SK-N-SH (cell line): ENCODE results near the gene MON2. TPM values are rescaled to one million over a fixed set of nuclear protein-coding genes. Genes with fewer than 3 reads are reported as not detected.

ENCODE experiments used
- CTCF ChIA-PET: fragments of 300-600, 350-600 bp; formaldehyde crosslinking; extraction: SDS; loops from one replicate; lab custom pipeline; 2021; lab: Yijun Ruan, JAX
- POLR2A ChIA-PET: fragments of 350-600 bp; sonication (Branson Sonifier 250); formaldehyde crosslinking; extraction: SDS; loops from one replicate; lab custom pipeline; 2020; ENCODE audit warnings: antibody characterized with exemption, inconsistent platforms; lab: Yijun Ruan, JAX
- DNase-seq: peaks from one replicate; pipeline ENCODE4 v3.0.0; 2012
- H2AFZ ChIP-seq: fragments of 200-600 bp; sonication (generic); 2 replicates; pipeline ENCODE4 v1.8.1; 2016; ENCODE audit warnings: antibody characterized with exemption, mild to moderate bottlenecking, low read depth
- H3F3A ChIP-seq: fragments of 200-600 bp; sonication (generic); replicated peaks from 2 replicates; pipeline ENCODE3; 2016; ENCODE audit warnings: antibody characterized with exemption, mild to moderate bottlenecking; ENCODE audit not compliant: insufficient read depth
- H3K27ac ChIP-seq, 2 experiments: fragments of 200-500 bp in 1 of 2; fragments of 200-600 bp in 1 of 2; sonication (Bioruptor generic) in 1 of 2; sonication (generic), shearing (Covaris generic) in 1 of 2; 2 replicates each; pipeline versions ENCODE4 v1.5.1 to v1.6.1; 2014 to 2016; ENCODE audit warnings: low read depth in 2 of 2, inconsistent platforms in 1 of 2, low read length in 1 of 2, mild to moderate bottlenecking in 1 of 2, mixed read lengths in 1 of 2
- H3K27me3 ChIP-seq: fragments of 200-600 bp; sonication (generic), shearing (Covaris generic); 2 replicates; pipeline ENCODE4 v1.6.1; 2016; ENCODE audit warnings: mixed run types; ENCODE audit not compliant: insufficient read depth
- H3K36me3 ChIP-seq, 2 experiments: fragments of 200-500 bp in 1 of 2; fragments of 200-600 bp in 1 of 2; sonication (Bioruptor generic) in 1 of 2; sonication (generic) in 1 of 2; replicated peaks in 1 of 2; 2 replicates each; pipeline versions ENCODE3 to v1.5.1; 2014 to 2016; ENCODE audit warnings: low read length in 1 of 2, mild to moderate bottlenecking in 1 of 2; ENCODE audit not compliant: insufficient read depth in 2 of 2, control insufficient read depth in 1 of 2
- H3K4me1 ChIP-seq, 2 experiments: fragments of 200-500 bp in 1 of 2; fragments of 200-600 bp in 1 of 2; sonication (Bioruptor generic) in 1 of 2; sonication (generic), shearing (Covaris generic) in 1 of 2; 2 replicates each; pipeline versions ENCODE4 v1.5.1 to v1.6.1; 2014 to 2016; ENCODE audit warnings: low read depth in 1 of 2, low read length in 1 of 2, mixed run types in 1 of 2; ENCODE audit not compliant: insufficient read depth in 2 of 2, control insufficient read depth in 1 of 2
- H3K4me2 ChIP-seq: fragments of 200-600 bp; sonication (generic), shearing (Covaris generic); 2 replicates; pipeline ENCODE4 v1.6.1; 2017; ENCODE audit warnings: mixed run types
- H3K4me3 ChIP-seq, 2 experiments: fragments of 200-500 bp in 1 of 2; fragments of 200-600 bp in 1 of 2; sonication (Bioruptor generic) in 1 of 2; sonication (generic), shearing (Covaris generic) in 1 of 2; 2 replicates each; pipeline versions ENCODE4 v1.5.1 to v1.8.1; 2014 to 2016; ENCODE audit warnings: low read depth in 2 of 2, inconsistent platforms in 1 of 2, low read length in 1 of 2, mild to moderate bottlenecking in 1 of 2, mixed read lengths in 1 of 2, moderate library complexity in 1 of 2
- H3K79me2 ChIP-seq: fragments of 200-600 bp; sonication (generic); 2 replicates; pipeline ENCODE4 v1.8.1; 2017; ENCODE audit warnings: mild to moderate bottlenecking; ENCODE audit not compliant: insufficient read depth
- H3K9ac ChIP-seq: fragments of 200-600 bp; sonication (generic); 2 replicates; pipeline ENCODE4 v1.6.1; 2017; ENCODE audit warnings: mixed run types
- H3K9me2 ChIP-seq: fragments of 200-600 bp; sonication (generic); 2 replicates; pipeline ENCODE4 v1.6.1; 2017; ENCODE audit warnings: mixed run types
- H3K9me3 ChIP-seq: fragments of 200-600 bp; sonication (generic); 2 replicates; pipeline ENCODE4 v1.6.1; 2017; ENCODE audit warnings: mixed run types, mild to moderate bottlenecking, moderate library complexity
- H4K20me1 ChIP-seq: fragments of 200-600 bp; sonication (generic); 2 replicates; pipeline ENCODE4 v1.6.1; 2017; ENCODE audit warnings: mild to moderate bottlenecking, mixed run types; ENCODE audit not compliant: insufficient read depth
- CHD2 ChIP-seq: fragments of 150-350 bp; IDR thresholded peaks from 2 replicates; pipeline ENCODE4 v1.6.1; 2018; ENCODE audit warnings: low read length; ENCODE audit not compliant: partially characterized antibody
- ELF1 ChIP-seq: IDR thresholded peaks from 2 replicates; pipeline ENCODE4 v1.4.0; 2012
- EZH2phosphoT487 ChIP-seq: fragments of 200-600 bp; sonication (generic); IDR thresholded peaks from 2 replicates; pipeline ENCODE4 v1.6.1; 2017; ENCODE audit warnings: low read depth, mixed run types, mild to moderate bottlenecking, antibody characterized with exemption, moderate library complexity, borderline replicate concordance
- FOXJ3 ChIP-seq: sonication (generic); formaldehyde crosslinking; IDR thresholded peaks from 2 replicates; pipeline ENCODE4 v1.5.1; 2020; ENCODE audit warnings: mild to moderate bottlenecking, missing genetic modification reagents
- GABPA ChIP-seq: IDR thresholded peaks from 2 replicates; pipeline ENCODE4 v1.4.0; 2012; ENCODE audit warnings: low read depth, mild to moderate bottlenecking
- GATA2 ChIP-seq: sonication (generic); formaldehyde crosslinking; IDR thresholded peaks from 2 replicates; pipeline ENCODE4 v1.5.0; 2020; ENCODE audit warnings: mild to moderate bottlenecking, missing genetic modification reagents
- JUND ChIP-seq: IDR thresholded peaks from 2 replicates; pipeline ENCODE4 v1.4.0; 2012
- NFIC ChIP-seq: IDR thresholded peaks from 2 replicates; pipeline ENCODE4 v1.4.0; 2012; ENCODE audit warnings: borderline replicate concordance
- POLR2AphosphoS5 ChIP-seq: IDR thresholded peaks from 2 replicates; pipeline ENCODE4 v1.6.1; 2012; ENCODE audit warnings: low read depth, low read length
- RAD21 ChIP-seq: IDR thresholded peaks from 2 replicates; pipeline ENCODE4 v1.6.1; 2012; ENCODE audit warnings: mild to moderate bottlenecking, low read length
- RCOR1 ChIP-seq: fragments of 150-350 bp; IDR thresholded peaks from 2 replicates; pipeline ENCODE4 v1.6.1; 2017; ENCODE audit warnings: antibody characterized with exemption, low read length
- RFX5 ChIP-seq: IDR thresholded peaks from 2 replicates; pipeline ENCODE4 v1.6.1; 2012; ENCODE audit warnings: mild to moderate bottlenecking, improper control_type of control experiment, low read length
- RXRA ChIP-seq: IDR thresholded peaks from 2 replicates; pipeline ENCODE4 v1.4.0; 2012; ENCODE audit warnings: low read depth, mild to moderate bottlenecking, borderline replicate concordance
- SIN3A ChIP-seq: IDR thresholded peaks from 2 replicates; pipeline ENCODE4 v1.6.1; 2012; ENCODE audit warnings: low read depth, mild to moderate bottlenecking, low read length, moderate library complexity, borderline replicate concordance
- SMC3 ChIP-seq: IDR thresholded peaks from 2 replicates; pipeline ENCODE4 v1.6.1; 2012; ENCODE audit warnings: low read depth, low read length, improper control_type of control experiment
- TAF1 ChIP-seq: IDR thresholded peaks from 2 replicates; pipeline ENCODE4 v1.6.1; 2012; ENCODE audit warnings: low read depth, mild to moderate bottlenecking, low read length, moderate library complexity, borderline replicate concordance
- TEAD4 ChIP-seq: IDR thresholded peaks from 2 replicates; pipeline ENCODE4 v1.4.0; 2012; ENCODE audit warnings: mild to moderate bottlenecking, borderline replicate concordance; ENCODE audit not compliant: insufficient read depth
- WGBS: methylation state at CpG from one replicate; pipeline ENCODE4 v1.1.6; 2017; ENCODE audit warnings: low lambda C conversion rate; 5-methylcytosine and 5-hydroxymethylcytosine counted together
- polyA plus RNA-seq, 3 experiments: library from polyadenylated mRNA; depleted of rRNA; stranded (reverse); fragments of >200 nt; gene quantifications; 2 replicates each; pipeline ENCODE4 v1.2.3, GENCODE V29; 2012
- TF ChIP-seq, protein P1 (sequence below): IDR thresholded peaks from 2 replicates; pipeline ENCODE4; 2012
- TF ChIP-seq, protein P2 (sequence below): IDR thresholded peaks from 2 replicates; pipeline ENCODE4 v1.4.0; 2012; ENCODE audit warnings: low read depth, borderline replicate concordance
- TF ChIP-seq, protein P3 (sequence below): IDR thresholded peaks from 2 replicates; pipeline ENCODE4 v1.4.0; 2012; ENCODE audit warnings: low read depth, borderline replicate concordance
- TF ChIP-seq, protein P4 (sequence below): IDR thresholded peaks from 2 replicates; pipeline ENCODE4 v1.4.0; 2012; ENCODE audit warnings: low read depth
- TF ChIP-seq, protein P5 (sequence below): IDR thresholded peaks from 2 replicates; pipeline ENCODE4 v1.6.1; 2012; ENCODE audit warnings: mild to moderate bottlenecking, low read depth, low read length, moderate library complexity
- TF ChIP-seq, protein P6 (sequence below): fragments of 150-350 bp; IDR thresholded peaks from 2 replicates; pipeline ENCODE4 v1.6.1; 2017; ENCODE audit warnings: antibody characterized with exemption, low read length, low read depth, borderline replicate concordance

The MON2 gene
- polyA plus RNA-seq, 1 of the 3 experiments (the other 2 are of a cell fraction), result 4.4 TPM

DNA sequence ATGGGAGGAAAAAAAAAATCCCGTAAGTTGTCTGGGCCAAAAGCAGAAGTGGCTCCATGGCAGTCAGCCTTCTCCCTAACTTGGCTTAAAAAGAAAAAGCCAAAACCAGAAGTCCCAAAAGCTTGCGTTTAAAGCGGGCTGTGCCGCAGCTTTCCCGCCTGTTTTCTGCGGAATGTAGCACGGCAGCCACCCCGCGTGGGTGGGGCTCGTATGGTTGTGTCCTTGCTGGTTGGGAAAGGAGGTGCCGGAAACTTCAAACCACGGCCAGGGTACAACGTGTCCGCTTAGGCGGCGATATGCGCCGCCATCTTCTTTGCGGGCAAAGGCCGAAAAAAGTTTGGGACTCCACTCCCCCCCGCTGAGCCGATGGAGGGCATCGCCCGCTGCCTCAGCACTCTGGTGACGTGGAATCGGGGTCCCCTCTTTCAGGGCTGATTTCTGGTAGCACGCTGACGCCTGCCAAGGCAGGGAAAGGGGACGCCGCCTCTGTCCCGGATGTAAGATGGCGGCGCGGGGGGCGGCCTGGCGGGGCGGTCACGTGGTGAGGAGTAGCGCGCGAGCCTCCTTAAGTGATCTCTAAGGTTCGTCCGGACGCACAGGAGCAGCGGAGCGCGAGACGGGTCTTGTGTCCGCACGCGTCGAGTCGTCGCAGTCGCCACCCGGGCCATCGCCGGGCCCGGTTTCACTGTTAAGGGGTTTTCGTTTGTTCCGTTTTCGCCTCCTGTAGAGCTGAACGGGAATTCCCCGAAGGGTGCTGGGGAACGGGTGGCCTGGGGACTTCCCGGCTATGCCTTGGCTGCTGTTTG, 135.8 kb downstream of the MON2 start:
- peak overlapping the region; percentile 75 for H2AFZ ChIP-seq
- H3K9me3 ChIP-seq, result no peaks in the 10 kb centered on the region
- H4K20me1 ChIP-seq, result peaks cover 15% of the 10 kb centered on the region
- peak; percentile 86 for DNase-seq
- WGBS, result under 1% methylated on average over 19 of the region's 66 CpGs
- H3K4me2 ChIP-seq, result peak overlapping the region; percentile 80
- H3K36me3 ChIP-seq, result peaks cover 2 to 13% of the 10 kb centered on the region in 2 experiments
- H3K4me1 ChIP-seq, result no peaks in the 10 kb centered on the region; a peak in 2 of 4 replicates
- peak overlapping the region; percentile 99 for H3K9ac ChIP-seq
- CTCF ChIA-PET, result interaction anchor here (0.6 to 3.3 kb wide), 13 partner anchors 9 to 202 kb away, joined by 3 to 42 read pairs (median 3); partner anchors contain the start of gene MON2
- peak overlapping the region; percentile 88 to 91 for H3K4me3 ChIP-seq
- H3K9me2 ChIP-seq, result no peaks in the 10 kb centered on the region
- H3K27ac ChIP-seq, result peak overlapping the region; percentile 98 to 100
- peaks cover 7% of the 10 kb centered on the region for H3F3A ChIP-seq
- no peaks in the 10 kb centered on the region for H3K27me3 ChIP-seq
- H3K79me2 ChIP-seq, result peaks cover 47% of the 10 kb centered on the region
- POLR2A ChIA-PET, result interaction anchor here (0.7 to 1.7 kb wide), 6 partner anchors 9 to 191 kb away, joined by 3 to 9 read pairs (median 4); no protein-coding TSS in a partner anchor
- TF ChIP-seq, protein P1, sequence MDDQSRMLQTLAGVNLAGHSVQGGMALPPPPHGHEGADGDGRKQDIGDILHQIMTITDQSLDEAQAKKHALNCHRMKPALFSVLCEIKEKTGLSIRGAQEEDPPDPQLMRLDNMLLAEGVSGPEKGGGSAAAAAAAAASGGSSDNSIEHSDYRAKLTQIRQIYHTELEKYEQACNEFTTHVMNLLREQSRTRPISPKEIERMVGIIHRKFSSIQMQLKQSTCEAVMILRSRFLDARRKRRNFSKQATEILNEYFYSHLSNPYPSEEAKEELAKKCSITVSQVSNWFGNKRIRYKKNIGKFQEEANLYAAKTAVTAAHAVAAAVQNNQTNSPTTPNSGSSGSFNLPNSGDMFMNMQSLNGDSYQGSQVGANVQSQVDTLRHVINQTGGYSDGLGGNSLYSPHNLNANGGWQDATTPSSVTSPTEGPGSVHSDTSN, result no peak; the same call in 1 of the 2 replicates
- peak; percentile 92 for TF ChIP-seq POLR2AphosphoS5
- TF ChIP-seq CHD2, result no peak
- peak; percentile 1; the same call in 1 of the 2 replicates for TF ChIP-seq GABPA
- 0 out of 2 replicates have a peak, but pooled peaks have one; percentile 60 for TF ChIP-seq SIN3A
- TF ChIP-seq RFX5, result no peak
- TF ChIP-seq TEAD4, result peak; percentile 32; the same call in 1 of the 2 replicates
- TF ChIP-seq, protein P2, sequence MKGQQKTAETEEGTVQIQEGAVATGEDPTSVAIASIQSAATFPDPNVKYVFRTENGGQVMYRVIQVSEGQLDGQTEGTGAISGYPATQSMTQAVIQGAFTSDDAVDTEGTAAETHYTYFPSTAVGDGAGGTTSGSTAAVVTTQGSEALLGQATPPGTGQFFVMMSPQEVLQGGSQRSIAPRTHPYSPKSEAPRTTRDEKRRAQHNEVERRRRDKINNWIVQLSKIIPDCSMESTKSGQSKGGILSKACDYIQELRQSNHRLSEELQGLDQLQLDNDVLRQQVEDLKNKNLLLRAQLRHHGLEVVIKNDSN, result peak; percentile 96
- no peak for TF ChIP-seq RCOR1
- TF ChIP-seq RXRA, result no peak
- TF ChIP-seq EZH2phosphoT487, result no peak
- TF ChIP-seq RAD21, result no peak
- no peak for TF ChIP-seq FOXJ3 (CRISPR knock-in tag)
- TF ChIP-seq TAF1, result peak; percentile 68; the same call in 1 of the 2 replicates
- peak; percentile 27; the same call in 1 of the 2 replicates for TF ChIP-seq JUND
- no peak for TF ChIP-seq SMC3
- TF ChIP-seq, protein P3, sequence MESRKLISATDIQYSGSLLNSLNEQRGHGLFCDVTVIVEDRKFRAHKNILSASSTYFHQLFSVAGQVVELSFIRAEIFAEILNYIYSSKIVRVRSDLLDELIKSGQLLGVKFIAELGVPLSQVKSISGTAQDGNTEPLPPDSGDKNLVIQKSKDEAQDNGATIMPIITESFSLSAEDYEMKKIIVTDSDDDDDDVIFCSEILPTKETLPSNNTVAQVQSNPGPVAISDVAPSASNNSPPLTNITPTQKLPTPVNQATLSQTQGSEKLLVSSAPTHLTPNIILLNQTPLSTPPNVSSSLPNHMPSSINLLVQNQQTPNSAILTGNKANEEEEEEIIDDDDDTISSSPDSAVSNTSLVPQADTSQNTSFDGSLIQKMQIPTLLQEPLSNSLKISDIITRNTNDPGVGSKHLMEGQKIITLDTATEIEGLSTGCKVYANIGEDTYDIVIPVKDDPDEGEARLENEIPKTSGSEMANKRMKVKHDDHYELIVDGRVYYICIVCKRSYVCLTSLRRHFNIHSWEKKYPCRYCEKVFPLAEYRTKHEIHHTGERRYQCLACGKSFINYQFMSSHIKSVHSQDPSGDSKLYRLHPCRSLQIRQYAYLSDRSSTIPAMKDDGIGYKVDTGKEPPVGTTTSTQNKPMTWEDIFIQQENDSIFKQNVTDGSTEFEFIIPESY, result peak; percentile 67
- TF ChIP-seq ELF1, result peak; percentile 60; the same call in 1 of the 2 replicates
- TF ChIP-seq GATA2 (CRISPR knock-in tag), result peak; percentile 27; the same call in 1 of the 2 replicates
- TF ChIP-seq, protein P4, sequence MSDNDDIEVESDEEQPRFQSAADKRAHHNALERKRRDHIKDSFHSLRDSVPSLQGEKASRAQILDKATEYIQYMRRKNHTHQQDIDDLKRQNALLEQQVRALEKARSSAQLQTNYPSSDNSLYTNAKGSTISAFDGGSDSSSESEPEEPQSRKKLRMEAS, result peak; percentile 96
- TF ChIP-seq, protein P5, sequence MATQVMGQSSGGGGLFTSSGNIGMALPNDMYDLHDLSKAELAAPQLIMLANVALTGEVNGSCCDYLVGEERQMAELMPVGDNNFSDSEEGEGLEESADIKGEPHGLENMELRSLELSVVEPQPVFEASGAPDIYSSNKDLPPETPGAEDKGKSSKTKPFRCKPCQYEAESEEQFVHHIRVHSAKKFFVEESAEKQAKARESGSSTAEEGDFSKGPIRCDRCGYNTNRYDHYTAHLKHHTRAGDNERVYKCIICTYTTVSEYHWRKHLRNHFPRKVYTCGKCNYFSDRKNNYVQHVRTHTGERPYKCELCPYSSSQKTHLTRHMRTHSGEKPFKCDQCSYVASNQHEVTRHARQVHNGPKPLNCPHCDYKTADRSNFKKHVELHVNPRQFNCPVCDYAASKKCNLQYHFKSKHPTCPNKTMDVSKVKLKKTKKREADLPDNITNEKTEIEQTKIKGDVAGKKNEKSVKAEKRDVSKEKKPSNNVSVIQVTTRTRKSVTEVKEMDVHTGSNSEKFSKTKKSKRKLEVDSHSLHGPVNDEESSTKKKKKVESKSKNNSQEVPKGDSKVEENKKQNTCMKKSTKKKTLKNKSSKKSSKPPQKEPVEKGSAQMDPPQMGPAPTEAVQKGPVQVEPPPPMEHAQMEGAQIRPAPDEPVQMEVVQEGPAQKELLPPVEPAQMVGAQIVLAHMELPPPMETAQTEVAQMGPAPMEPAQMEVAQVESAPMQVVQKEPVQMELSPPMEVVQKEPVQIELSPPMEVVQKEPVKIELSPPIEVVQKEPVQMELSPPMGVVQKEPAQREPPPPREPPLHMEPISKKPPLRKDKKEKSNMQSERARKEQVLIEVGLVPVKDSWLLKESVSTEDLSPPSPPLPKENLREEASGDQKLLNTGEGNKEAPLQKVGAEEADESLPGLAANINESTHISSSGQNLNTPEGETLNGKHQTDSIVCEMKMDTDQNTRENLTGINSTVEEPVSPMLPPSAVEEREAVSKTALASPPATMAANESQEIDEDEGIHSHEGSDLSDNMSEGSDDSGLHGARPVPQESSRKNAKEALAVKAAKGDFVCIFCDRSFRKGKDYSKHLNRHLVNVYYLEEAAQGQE, result no peak
- TF ChIP-seq, protein P6, sequence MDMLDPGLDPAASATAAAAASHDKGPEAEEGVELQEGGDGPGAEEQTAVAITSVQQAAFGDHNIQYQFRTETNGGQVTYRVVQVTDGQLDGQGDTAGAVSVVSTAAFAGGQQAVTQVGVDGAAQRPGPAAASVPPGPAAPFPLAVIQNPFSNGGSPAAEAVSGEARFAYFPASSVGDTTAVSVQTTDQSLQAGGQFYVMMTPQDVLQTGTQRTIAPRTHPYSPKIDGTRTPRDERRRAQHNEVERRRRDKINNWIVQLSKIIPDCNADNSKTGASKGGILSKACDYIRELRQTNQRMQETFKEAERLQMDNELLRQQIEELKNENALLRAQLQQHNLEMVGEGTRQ, result peak; percentile 71
- no peak; the same call in 1 of the 2 replicates for TF ChIP-seq NFIC
